Fibroblast of skin of left quadriceps (primary cell): Measurements from ENCODE around the gene SRCAP.
"Not testable (repeated sequence)": the region's sequence is repeated elsewhere in the genome, so short reads cannot be mapped to it uniquely, and the experiment has no call there.

Source experiments
- DNase-seq, 2 experiments: peaks; one replicate each; pipeline ENCODE4 v3.0.0-alpha.2; 2013; ENCODE audit warnings: low read depth in 2 of 2

SRCAP gene

GRCh38 chr16:30698139-30698815, 694 bp upstream of the SRCAP start:
- DNase-seq = peak; percentile 95

GRCh38 chr16:30699615-30700099, 686 bp downstream of the SRCAP start:
- no peak for DNase-seq

GRCh38 chr16:30700491-30700890, 1.5 kb downstream of the SRCAP start:
- DNase-seq = no peak

- DNase-seq = no peak
These were observed 2.0 kb downstream of the SRCAP start for GRCh38 chr16:30700971-30701370.

GRCh38 chr16:30703071-30703470, 4.1 kb downstream of the SRCAP start:
- DNase-seq = not testable (repeated sequence)

GRCh38 chr16:30703971-30704370, 5.0 kb downstream of the SRCAP start:
- no peak for DNase-seq

GRCh38 chr16:30706046-30706445, 7.1 kb downstream of the SRCAP start:
- no peak for DNase-seq

- no peak for DNase-seq
These were observed 12.0 kb downstream of the SRCAP start for GRCh38 chr16:30710971-30711370.

GRCh38 chr16:30711712-30712111, 12.7 kb downstream of the SRCAP start:
- DNase-seq = no peak

- no peak for DNase-seq
These were observed 16.9 kb downstream of the SRCAP start for GRCh38 chr16:30715750-30716445.

GRCh38 chr16:30720086-30720485, 21.1 kb downstream of the SRCAP start:
- no peak for DNase-seq

GRCh38 chr16:30720694-30721093, 21.7 kb downstream of the SRCAP start:
- DNase-seq = no peak

- DNase-seq = no peak
These were observed 22.2 kb downstream of the SRCAP start for GRCh38 chr16:30721167-30721566.

- DNase-seq = peak; percentile 39 to 40
These were observed 22.6 kb downstream of the SRCAP start for GRCh38 chr16:30721606-30722005.

GRCh38 chr16:30722443-30722842, 23.5 kb downstream of the SRCAP start:
- no peak for DNase-seq

- no peak for DNase-seq
These were observed 23.9 kb downstream of the SRCAP start for GRCh38 chr16:30722916-30723315.

- no peak for DNase-seq
These were observed 24.9 kb downstream of the SRCAP start for GRCh38 chr16:30723725-30724355.

GRCh38 chr16:30724641-30725417, 25.9 kb downstream of the SRCAP start:
- no peak for DNase-seq

GRCh38 chr16:30725418-30725792, 26.4 kb downstream of the SRCAP start:
- DNase-seq = no peak

GRCh38 chr16:30728321-30728720, 29.4 kb downstream of the SRCAP start:
- DNase-seq = no peak

GRCh38 chr16:30728899-30729672, 30.1 kb downstream of the SRCAP start:
- no peak for DNase-seq
